CD4-positive, alpha-beta T cell treated with Interleukin-1 beta for 1 hour (primary cell): ENCODE measurements around the gene PCSK5.
A peak's percentile ranks its signal among the peaks of the same experiment; 100 is the strongest.

ENCODE experiments used
- DNase-seq, 2 donors: peaks; one replicate each; pipeline ENCODE4 v3.0.0-alpha.2; 2020 to 2022

Gene PCSK5

GRCh38 chr9:76370396-76371023 is 480.0 kb downstream of the PCSK5 start:
- DNase-seq, result no peak

- no peak for DNase-seq
Measured at GRCh38 chr9:76371901-76372300, 481.4 kb downstream of the PCSK5 start.

DNA sequence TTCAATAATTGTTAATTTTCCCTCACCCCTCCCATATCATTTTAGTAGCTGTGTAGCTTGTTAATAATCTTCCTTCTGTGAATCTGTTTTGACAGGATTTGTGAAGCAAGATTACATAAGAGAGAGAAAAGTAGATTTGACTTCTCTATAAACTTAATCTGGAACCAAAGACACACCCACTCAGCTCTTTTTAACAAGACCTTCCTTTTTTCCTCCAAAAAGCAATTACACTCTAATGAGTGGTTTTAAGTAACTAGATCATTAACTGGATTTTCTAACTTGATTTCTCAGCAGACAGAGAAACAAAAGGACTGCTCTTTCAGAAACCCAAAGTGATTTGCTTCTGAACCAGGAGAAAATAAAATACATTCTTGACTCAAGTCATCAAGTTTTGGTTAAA is 481.9 kb downstream of the PCSK5 start:
- no peak for DNase-seq

- no peak for DNase-seq
Measured at GRCh38 chr9:76373173-76373783, 482.8 kb downstream of the PCSK5 start.

GRCh38 chr9:76373784-76374474 is 483.5 kb downstream of the PCSK5 start:
- no peak for DNase-seq

DNA sequence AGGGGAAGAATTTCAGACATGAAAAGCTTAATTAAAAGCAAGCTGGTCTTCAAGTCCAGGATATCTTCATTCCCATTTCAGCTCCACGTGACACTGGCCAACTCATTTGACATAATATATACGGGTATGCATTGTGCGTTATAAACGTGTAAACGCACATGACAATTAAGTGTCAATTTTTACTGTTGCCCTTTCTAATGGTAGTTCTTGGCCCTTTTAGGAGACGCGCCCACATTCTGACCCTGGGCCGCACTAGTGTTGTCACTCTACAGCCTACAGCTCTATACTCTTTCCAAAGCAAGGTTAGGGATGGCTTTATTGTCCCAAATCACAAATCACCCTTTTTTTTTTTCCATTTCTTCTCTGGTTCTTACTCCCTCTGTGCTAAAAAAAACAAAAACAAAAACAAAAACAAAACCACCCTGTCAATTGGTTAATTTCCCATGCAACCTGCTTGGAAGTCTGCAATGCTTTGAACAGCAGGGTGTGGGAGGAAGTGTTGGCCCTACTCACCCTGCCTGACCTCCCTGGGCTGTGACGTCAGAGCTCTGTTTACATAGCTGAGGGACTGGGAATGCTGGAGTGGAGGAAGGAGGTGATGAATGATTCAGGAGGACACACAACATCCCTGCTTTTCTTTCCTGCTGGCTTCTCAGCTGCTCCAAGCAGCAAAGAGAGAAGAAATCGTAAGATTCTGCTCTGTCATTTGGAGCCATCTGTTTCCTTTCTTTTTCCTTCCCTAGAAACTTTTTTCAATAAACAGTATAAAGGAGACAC is 484.5 kb downstream of the PCSK5 start:
- no peak for DNase-seq

- DNase-seq, result no peak
Measured at GRCh38 chr9:76377791-76378190, 487.3 kb downstream of the PCSK5 start.

DNA sequence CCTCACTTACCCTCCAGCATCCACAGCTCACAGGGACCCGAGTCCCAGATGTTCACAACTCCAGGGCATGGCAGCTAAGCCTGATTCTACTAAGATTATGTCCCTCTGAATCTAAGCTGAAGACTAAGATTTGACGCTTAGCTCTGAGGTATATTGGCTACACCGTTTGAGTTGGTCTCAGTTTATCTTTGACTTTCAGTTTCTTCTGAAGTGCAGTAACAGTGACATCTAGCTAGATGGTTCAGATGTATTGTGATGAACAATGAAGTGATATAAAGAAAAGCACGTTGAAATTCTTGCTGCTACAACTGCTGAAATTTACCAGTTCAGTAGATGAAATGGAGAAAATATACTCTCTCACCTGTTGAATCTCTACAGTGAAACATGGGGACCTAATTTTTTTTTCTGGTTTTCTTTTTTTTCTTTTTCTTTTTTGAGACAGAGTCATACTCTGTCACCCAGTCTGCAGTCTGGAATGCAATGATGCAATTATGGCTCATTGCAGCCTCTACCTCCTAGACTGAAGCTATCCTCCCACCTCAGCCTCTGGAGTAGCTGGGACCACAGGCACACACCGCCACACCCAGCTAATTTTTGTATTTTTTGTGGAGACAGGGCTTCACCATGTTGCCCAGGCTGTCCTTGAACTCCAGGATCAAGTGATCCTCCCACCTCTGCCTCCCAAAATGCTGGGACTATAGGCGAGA is 488.0 kb downstream of the PCSK5 start:
- DNase-seq, result no peak

DNA sequence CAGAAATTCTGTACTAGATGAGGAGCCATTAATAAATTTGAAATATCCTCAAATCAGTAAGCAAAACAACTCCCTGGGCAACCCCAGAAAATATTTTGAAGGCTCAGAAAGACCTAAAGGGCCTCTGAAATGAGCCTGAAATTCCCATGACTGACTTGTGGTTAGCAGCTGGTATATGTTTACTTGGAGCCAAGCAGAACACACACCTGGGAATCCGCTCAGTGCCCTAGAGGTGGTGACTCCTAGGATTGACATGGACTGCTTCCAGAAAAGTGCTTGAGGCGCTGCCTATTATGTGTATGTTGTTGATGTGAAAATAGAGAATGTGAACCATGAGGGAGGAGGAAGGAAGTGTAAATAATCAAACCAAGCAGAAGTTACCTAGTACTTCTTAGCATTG is 489.0 kb downstream of the PCSK5 start:
- no peak for DNase-seq

GRCh38 chr9:76390656-76391055 is 500.2 kb downstream of the PCSK5 start:
- no peak for DNase-seq

DNA sequence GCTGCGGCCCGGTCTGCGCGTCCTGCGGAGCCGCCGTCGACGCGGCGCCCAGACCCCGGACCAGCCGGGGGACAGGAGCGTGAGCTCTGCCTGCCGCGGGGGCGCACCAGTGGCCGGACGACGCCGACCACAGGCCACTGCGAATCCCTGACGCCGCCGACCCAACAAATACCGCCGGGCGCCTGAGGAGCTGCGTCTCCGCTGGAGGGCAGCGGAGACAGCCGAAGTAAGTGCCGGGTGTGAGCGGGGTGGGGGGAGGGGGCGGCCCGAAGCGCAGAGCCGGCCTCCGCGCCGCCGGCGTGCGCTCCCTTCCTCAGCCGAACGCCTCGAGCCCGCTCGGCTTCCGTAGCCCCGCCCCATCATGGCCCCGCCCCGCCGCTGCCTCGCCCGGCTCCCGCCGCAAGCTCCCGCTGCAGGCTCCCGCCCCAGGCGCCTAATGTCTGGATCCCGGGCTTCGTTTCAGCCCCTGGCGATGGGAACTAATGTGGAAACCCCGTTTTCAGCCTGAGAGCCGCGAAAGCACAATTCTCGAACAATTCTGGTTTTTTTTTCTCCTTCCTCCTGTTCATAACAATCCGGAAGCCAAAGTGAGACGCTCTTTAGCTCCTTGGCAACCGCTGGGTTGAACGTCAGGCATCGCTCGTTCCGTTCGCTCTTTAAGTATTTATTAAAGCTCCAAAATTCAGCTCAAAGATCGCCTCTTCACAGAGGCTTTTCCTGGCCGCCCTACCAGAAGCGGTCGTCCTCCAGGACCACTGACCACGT is 503.9 kb downstream of the PCSK5 start, which contains the start of gene RFK:
Gene RFK (minus strand): TSS at position 232 of the 765 bp plus-strand sequence. CDS start 255 bp downstream, outside the sequence.
- DNase-seq, result peak; percentile 91 to 93

GRCh38 chr9:76394960-76395252 is 504.4 kb downstream of the PCSK5 start:
- peak; percentile 67 to 69 for DNase-seq

DNA sequence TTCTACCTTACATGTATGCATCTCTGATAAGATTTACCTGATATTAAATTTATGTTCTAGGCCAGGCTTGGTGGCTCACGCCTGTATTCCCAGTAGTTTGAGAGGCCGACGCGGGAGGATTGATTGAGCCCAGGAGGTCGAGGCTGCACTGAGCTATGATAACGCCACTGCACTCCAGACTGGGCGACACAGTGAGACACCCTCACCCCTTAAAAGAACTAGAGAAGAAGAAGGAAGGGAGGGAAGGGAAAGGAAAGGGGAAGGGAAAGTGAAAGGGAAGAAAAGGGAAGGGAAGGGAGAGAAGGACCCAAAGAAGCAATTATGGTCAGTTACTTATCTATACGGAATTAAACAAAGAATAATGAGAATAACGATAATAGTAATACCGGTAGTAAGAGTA is 504.9 kb downstream of the PCSK5 start:
- no peak for DNase-seq

GRCh38 chr9:76396144-76396543 is 505.7 kb downstream of the PCSK5 start:
- no peak for DNase-seq

DNA sequence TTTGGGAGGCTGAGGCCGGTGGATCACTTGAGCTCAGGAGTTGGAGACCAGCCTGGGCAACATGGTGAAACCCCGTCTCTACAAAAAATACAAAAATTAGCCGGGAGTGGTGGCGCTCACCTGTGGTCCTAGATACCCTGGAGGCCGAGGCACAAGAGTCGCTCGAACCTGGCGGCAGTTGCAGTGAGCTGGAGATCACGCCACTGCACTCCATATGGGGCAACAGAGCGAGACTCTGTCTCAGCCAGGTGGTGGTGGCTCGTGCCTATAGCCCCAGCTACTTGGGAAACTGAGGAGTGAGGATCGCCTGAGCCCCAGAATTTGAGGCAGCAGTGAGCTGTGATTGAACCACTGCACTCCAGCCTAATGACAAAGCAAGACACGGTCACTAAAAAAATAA is 506.1 kb downstream of the PCSK5 start:
- no peak for DNase-seq

GRCh38 chr9:76399856-76400255 is 509.4 kb downstream of the PCSK5 start:
- no peak for DNase-seq

DNA sequence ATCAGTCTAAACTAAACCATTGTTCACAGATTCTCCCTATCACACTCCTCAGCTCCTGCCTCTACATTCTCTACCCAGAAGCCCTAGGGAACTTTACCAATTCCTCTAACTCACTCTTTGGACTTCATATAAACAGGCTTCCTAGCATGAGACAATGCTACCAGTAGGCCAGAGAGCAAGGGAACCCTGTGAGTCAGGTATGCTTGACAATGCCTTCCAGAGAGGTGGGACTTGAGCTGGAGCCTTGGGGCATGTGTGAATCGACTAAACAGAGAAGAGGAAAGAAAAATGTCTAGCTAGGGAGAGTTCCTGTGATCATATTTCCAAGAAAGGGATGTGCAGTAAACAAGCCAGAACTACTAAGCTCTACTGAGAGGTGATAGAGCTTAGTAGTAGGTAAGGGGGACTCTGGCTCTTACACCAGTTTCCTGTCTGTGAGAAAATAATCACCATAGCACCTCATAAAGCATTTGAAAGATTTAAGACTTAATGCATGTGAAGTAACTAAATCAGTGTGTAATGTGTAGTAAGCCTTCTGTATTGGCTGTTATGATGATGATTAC is 510.1 kb downstream of the PCSK5 start:
- no peak for DNase-seq

- DNase-seq, result no peak
Measured at GRCh38 chr9:76401176-76401575, 510.7 kb downstream of the PCSK5 start.

DNA sequence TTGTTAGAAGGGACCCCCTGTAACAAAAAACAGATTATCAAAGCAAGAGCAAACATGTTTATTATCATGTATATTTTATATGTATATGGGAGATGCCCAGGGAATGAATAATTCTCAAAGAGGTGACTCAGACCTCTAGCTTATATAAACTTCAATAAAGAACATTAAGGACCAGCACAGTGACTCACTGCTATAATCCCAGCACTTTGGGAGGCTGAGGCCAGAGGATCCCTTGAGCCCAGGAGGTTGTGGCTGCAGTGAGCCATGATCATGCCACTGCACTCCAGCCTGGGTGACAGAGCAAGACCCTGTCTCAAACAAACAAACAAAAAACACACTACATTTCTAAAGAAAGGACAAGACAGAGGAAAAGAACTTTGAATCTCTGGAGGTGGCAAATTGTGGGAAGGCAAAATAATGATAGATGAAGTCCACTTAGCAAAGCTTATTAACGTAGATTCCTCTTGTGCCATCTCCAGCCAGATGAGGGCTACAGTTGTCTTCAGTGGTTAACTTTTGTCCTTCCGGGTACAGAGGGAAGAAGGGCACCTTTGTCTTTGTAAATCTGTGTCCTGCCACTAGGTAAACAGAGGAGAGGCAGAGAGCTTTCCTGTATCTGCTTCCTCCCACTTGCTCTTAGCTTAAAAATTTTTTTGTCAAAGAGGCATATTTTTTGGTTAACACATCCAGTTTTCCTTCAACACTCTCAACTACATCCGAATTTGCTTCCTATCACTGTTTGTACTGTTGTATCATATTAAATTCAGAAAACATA is 511.3 kb downstream of the PCSK5 start:
- no peak for DNase-seq

DNA sequence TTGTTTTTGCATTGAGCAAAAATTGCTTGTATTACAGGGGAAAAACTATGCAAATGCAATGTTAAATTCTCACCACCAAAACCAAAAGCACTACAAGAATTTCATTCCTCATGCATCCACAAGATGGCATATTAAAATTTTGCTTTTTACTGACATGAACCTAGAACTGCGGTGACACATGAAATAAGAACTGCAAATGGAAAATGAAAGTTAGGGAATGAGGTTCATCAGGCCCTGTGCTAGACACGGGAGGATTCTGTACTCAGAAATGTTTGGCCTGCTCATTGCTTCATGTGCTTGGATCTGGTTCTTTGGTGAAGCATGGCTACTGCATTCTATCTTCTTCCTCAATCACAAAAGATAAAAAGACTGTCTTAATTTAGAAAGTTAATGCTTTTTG is 512.9 kb downstream of the PCSK5 start:
- peak; percentile 6 to 62 for DNase-seq

- no peak for DNase-seq
Measured at GRCh38 chr9:76404401-76404800, 513.9 kb downstream of the PCSK5 start.
